ENCODE results near the gene CHID1.

The CHID1 gene

GRCh38 chr11:828506-829175 lies 82.0 kb downstream of the CHID1 start:
- in situ Hi-C loops (cut with MboI; ENCODE audit: low sequenced_read_pairs) = no loop called here

GRCh38 chr11:827897-828192 lies 82.8 kb downstream of the CHID1 start, which contains the start of gene CRACR2B:
CRACR2B (plus strand) TSS chr11:827919; CDS start chr11:828608, 689 bp downstream.
- in situ Hi-C loops (cut with MboI; ENCODE audit: low sequenced_read_pairs) = no loop called here

- in situ Hi-C loops (cut with MboI; ENCODE audit: low sequenced_read_pairs) = no loop called here
These were observed 83.3 kb downstream of the CHID1 start for GRCh38 chr11:827146-827896.

DNA sequence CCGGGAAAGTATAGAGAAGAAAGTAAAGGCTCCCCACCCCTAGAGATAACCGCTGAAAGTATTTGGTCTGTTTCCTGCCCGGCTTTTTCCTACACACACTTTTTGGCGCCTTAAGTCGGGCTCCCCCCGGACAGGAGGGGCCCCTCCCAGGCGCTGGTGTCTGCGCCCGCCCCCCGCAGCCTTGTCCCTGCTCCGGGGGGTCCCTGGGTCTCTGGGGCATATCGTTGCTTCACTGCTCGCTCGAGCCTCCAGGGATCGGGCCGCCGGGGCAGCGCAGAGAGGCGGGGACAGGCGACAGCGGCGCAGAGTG lies 83.8 kb downstream of the CHID1 start:
- in situ Hi-C loops (cut with MboI; ENCODE audit: low sequenced_read_pairs) = no loop called here

DNA sequence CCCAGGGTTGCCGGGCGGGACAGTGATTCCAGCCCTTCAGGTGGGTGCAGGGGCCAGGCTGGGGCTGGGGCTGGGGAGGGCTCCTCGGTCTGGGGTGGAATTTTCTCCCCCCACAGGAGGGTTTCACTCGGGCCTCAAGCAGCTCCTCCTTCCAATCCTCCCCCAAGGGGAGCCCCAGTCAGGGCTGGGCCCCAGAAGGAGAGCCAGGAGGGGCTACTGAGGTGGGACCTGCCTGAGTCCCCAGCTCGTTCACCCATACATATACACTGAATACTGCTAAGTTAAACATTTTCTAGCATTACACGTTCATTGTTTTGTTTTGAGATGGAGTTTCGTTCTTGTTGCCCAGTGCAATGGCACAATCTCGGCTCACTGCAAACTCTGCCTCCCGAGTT lies 84.4 kb downstream of the CHID1 start:
- in situ Hi-C loops (cut with MboI; ENCODE audit: low sequenced_read_pairs) = no loop called here

DNA sequence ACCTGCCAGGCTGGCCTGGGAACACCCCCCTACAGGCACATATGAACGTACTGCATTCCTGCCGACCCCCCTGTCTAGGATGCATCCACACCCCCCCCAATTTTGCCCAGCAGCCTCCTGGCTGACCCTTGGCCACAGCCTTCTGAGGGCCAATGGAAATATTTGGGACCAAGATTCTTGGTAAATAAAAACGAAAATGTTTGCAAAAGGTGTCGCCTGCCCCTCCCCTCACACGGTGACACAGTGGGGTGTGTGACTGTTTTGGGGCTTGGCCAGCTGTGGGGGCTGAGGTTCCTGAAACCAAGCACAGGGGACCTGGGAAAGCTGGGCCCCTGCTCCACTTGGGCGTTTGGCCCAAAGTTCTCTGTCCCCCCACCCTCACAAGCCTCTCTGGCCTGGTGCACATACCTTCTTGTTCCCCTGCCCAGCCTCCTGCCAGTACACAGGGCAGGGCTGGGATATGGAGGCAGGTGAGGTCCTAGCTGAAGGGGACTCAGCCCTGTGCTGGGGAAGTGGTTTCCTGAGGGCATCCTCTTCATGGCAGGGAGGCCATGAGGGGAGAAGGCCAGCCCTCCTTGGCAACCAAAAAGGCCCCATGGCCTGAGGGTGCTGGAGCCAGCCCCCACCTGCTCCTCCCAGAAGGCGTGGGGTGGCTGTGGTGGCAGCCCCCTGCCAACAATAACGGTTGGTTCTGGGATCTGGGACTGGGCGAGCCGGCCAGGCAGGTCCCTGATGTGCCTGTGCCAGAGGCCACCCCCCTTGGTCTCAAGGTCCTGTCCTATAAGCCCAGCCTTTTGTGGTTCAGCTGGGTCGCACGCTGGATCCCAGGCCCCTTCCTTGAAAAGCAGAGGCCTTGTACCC lies 85.0 kb downstream of the CHID1 start:
- in situ Hi-C loops (cut with MboI; ENCODE audit: low sequenced_read_pairs) = no loop called here

- in situ Hi-C loops (cut with MboI; ENCODE audit: low sequenced_read_pairs) = no loop called here
These were observed 85.7 kb downstream of the CHID1 start for GRCh38 chr11:824942-825341.

DNA sequence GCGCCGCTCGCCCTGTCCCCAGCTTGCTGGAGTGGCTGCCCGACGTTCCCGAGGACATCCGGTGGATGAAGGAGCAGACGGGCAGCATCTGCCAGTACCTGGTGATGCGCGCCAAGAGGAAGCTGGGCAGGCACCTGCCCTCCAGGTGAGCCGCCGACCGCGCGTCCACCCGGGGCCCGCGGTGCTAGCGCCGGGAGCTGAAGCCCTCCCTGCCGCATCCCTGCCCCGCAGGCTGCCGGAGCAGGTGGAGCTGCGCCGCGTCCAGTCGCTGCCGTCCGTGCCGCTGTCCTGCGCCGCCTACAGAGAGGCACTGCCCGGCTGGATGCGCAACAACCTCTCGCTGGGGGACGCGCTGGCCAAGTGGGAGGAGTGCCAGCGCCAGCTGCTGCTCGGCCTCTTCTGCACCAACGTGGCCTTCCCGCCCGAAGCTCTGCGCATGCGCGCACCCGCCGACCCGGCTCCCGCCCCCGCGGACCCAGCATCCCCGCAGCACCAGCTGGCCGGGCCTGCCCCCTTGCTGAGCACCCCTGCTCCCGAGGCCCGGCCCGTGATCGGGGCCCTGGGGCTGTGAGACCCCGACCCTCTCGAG lies 86.2 kb downstream of the CHID1 start:
- in situ Hi-C loops (cut with MboI; ENCODE audit: low sequenced_read_pairs) = no loop called here

GRCh38 chr11:823441-824291 lies 86.9 kb downstream of the CHID1 start:
- in situ Hi-C loops (cut with MboI; ENCODE audit: low sequenced_read_pairs) = no loop called here

DNA sequence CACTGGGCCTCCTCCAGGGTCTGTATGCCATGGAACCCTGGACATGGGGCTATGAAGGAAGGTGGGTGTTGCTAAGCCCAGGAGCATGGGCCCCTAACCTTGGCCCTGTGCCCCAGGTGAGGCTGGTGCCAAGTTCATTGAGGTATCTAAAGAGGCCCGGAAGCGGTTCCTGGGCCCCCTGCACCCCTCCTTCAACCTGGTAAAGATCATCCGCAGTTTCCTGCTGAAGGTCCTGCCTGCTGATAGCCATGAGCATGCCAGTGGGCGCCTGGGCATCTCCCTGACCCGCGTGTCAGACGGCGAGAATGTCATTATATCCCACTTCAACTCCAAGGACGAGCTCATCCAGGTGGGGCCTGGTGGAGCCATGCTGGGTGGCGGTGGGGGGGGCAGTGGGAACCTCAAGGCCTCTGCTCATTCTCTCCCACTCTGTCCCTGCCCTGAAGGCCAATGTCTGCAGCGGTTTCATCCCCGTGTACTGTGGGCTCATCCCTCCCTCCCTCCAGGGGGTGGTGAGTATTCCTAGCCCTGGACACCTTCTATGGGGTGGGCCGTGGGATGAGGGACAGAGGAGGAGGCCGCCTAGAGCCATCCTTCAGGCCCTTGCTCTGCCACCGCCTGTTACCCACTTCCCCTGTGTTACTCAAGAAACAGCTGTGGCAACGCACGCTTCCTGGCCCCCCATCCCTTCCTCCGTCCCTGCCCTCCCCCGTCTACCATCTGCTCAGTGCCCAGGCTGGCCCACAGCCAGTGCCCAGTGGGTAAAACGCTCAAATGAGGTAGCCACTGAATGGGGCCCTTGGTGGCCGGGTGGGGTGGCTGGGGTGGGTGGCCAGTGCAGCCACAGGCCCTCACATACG lies 88.9 kb downstream of the CHID1 start:
- in situ Hi-C loops (cut with MboI; ENCODE audit: low sequenced_read_pairs) = no loop called here

- in situ Hi-C loops (cut with MboI; ENCODE audit: low sequenced_read_pairs) = no loop called here
These were observed 89.7 kb downstream of the CHID1 start for GRCh38 chr11:820655-821511.

DNA sequence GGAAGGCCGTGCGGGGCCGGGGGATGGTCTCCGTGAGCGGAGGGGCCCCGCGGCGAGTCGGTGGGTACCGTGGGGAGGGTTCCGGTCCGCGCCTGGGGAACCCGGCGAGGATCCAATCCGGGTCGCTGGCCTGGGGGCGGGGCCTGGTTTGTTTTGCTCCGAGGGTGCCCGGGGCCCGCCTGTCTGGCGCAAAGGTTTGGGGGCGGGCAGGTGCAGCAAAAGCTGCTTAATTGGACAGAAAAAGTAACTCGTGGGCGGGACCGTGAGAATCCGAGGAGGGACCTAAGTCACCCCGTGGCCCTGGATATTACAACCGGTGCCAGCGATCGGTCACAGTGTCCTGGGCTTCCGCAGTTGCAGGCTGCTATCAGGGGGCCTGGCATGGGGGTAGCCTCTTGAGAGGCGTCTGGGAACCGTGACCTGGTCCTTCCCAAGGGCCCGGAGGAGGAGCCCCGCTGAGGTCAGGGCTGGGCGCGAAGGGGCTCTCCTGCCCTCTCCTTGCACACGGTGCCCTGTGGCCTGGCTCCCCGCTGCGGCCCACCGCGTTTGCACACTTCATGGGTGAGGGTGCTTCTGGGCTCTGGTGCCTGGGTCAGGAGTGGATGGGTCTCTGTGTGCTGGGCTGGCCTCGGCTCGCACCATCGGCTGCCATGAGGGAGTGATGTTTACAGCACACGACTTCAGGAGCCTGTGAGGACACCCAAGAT lies 90.5 kb downstream of the CHID1 start:
- in situ Hi-C loops (cut with MboI; ENCODE audit: low sequenced_read_pairs) = no loop called here

GRCh38 chr11:819129-819931 lies 91.3 kb downstream of the CHID1 start:
- in situ Hi-C loops (cut with MboI; ENCODE audit: low sequenced_read_pairs) = no loop called here

DNA sequence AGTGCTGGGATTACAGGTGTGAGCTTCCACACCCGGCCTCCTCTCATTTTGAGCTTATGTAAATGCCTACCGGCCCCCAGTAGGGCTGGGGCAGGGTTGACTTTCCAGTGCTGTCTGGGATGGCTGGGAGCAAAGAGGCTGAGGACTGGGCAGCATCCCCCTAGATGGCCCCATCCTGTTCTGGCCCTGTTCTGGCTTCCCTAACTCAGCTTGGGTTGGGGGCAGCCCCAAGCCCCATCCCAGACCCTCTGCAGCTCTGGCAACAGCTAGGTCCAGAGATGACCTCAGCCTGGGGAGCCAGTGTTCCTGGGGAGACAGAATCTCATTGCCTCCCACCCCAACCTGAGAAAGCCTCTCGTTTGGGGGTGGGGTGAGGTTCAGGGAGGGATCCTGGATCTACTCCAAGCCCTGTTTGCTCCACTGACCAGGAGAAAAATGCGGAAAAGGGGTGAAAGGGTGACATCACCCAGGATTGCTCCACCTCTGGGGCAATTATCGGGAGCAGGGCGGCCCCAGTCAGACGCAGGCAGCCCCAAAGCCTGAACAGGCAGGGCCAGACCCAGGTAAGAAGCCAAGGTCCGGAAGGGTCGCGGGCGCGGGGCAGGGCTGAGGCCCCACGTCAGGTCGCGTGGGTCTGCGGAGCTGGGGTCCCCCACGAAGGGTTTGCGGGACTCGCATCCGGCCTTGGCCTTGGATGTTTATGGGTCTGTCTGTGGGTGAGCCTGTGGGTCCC lies 92.0 kb downstream of the CHID1 start, which contains the start of gene PNPLA2:
Gene PNPLA2, plus strand, starts transcription at position 519 of the 733 bp plus-strand sequence. CDS start 805 bp downstream, outside the sequence.
- in situ Hi-C loops (cut with MboI; ENCODE audit: low sequenced_read_pairs) = no loop called here

Measured in HL-60/S4 treated with retinoic acid at 250 ng/mL for 4 days and 3 days (cell line).